WTC11 (cell line): ENCODE measurements around the gene TNPO1. TPM values are rescaled to one million over a fixed set of nuclear protein-coding genes. Genes with fewer than 3 reads are reported as not detected.

ENCODE experiments used
- ATAC-seq: fragments of 200-7000 bp; cut with Tn5 transposase; 2 replicates; pipeline ENCODE4 v1.10.0; 2021; ENCODE audit warnings: mild to moderate bottlenecking, moderate library complexity
- CTCF ChIA-PET: fragments of 300-600 bp; sonication (Branson Sonifier 250); formaldehyde crosslinking; loops from one replicate; lab custom pipeline; 2021; ENCODE audit warnings: antibody characterized with exemption; lab: Charles Lee
- POLR2A ChIA-PET: fragments of 350-600 bp; sonication (Branson Sonifier 250); formaldehyde crosslinking; loops from one replicate; lab custom pipeline; 2021; ENCODE audit warnings: antibody characterized with exemption; lab: Charles Lee
- DNase-seq: peaks from one replicate; pipeline ENCODE4 v3.0.0; 2021; ENCODE audit warnings: low spot score
- H3K27ac Mint-ChIP-seq: 2 replicates; pipeline ENCODE4 v1.8.0; 2021; ENCODE audit warnings: mixed read lengths
- H3K27me3 Mint-ChIP-seq: 2 replicates; pipeline ENCODE4 v1.8.0; 2021; ENCODE audit warnings: low read depth, mild to moderate bottlenecking, moderate library complexity, mixed read lengths
- H3K36me3 Mint-ChIP-seq: 2 replicates; pipeline ENCODE4 v1.8.0; 2021; ENCODE audit warnings: mixed read lengths
- H3K4me1 Mint-ChIP-seq: 2 replicates; pipeline ENCODE4 v1.8.0; 2022; ENCODE audit warnings: mixed read lengths
- H3K4me3 Mint-ChIP-seq: 2 replicates; pipeline ENCODE4 v1.8.0; 2021; ENCODE audit warnings: mild to moderate bottlenecking, moderate library complexity, mixed read lengths
- H3K9me3 Mint-ChIP-seq: 2 replicates; pipeline ENCODE4 v1.8.0; 2021; ENCODE audit warnings: mixed read lengths
- AFF4 ChIP-seq: sonication (generic); formaldehyde crosslinking; IDR thresholded peaks from 2 replicates; pipeline ENCODE4 v1.8.1; 2023; ENCODE audit warnings: mild to moderate bottlenecking, missing genetic modification reagents, borderline replicate concordance
- AR ChIP-seq: fragments of 250-450 bp; sonication (Bioruptor Pico); IDR thresholded peaks from 2 replicates; pipeline ENCODE4 v1.9.0; 2021; ENCODE audit warnings: mild to moderate bottlenecking
- ATF2 ChIP-seq: sonication (generic); formaldehyde crosslinking; IDR thresholded peaks from 2 replicates; pipeline ENCODE4 v1.8.1; 2022; ENCODE audit warnings: low read depth, missing genetic modification reagents, borderline replicate concordance
- ATF3 ChIP-seq: sonication (generic); formaldehyde crosslinking; conservative IDR thresholded peaks from 2 replicates; pipeline ENCODE4 v1.8.1; 2022; ENCODE audit warnings: mild to moderate bottlenecking, missing genetic modification reagents
- GRHL2 ChIP-seq: fragments of 250-450 bp; sonication (Bioruptor Pico); IDR thresholded peaks from 2 replicates; pipeline ENCODE4 v1.8.0; 2022; ENCODE audit warnings: mild to moderate bottlenecking, moderate library complexity; ENCODE audit not compliant: insufficient replicate concordance, severe bottlenecking
- GTF2I ChIP-seq: fragments of 250-450 bp; sonication (Bioruptor Pico); conservative IDR thresholded peaks from 2 replicates; pipeline ENCODE4 v1.4.0; 2021; ENCODE audit warnings: mild to moderate bottlenecking
- MAX ChIP-seq: sonication (generic); formaldehyde crosslinking; IDR thresholded peaks from 2 replicates; pipeline ENCODE4 v1.8.0; 2022; ENCODE audit warnings: mild to moderate bottlenecking, missing genetic modification reagents
- MXD4 ChIP-seq: fragments of 250-450 bp; sonication (Bioruptor Pico); IDR thresholded peaks from 2 replicates; pipeline ENCODE4 v1.8.0; 2021; ENCODE audit warnings: mild to moderate bottlenecking, moderate library complexity, borderline replicate concordance
- MYBL2 ChIP-seq: sonication (generic); formaldehyde crosslinking; IDR thresholded peaks from 2 replicates; pipeline ENCODE4 v1.8.1; 2023; ENCODE audit warnings: mild to moderate bottlenecking, moderate library complexity, missing genetic modification reagents
- NR1H2 ChIP-seq: sonication (generic); formaldehyde crosslinking; IDR thresholded peaks from 2 replicates; pipeline ENCODE4 v1.9.0; 2021; ENCODE audit warnings: mild to moderate bottlenecking, moderate library complexity, missing genetic modification reagents
- OVOL2 ChIP-seq: fragments of 250-450 bp; sonication (Bioruptor Pico); IDR thresholded peaks from 2 replicates; pipeline ENCODE4 v1.9.0; 2021; ENCODE audit warnings: mild to moderate bottlenecking, borderline replicate concordance
- SOX15 ChIP-seq: fragments of 250-450 bp; sonication (Bioruptor Pico); IDR thresholded peaks from 2 replicates; pipeline ENCODE4 v1.9.0; 2021; ENCODE audit warnings: mild to moderate bottlenecking
- STAT6 ChIP-seq: sonication (generic); formaldehyde crosslinking; conservative IDR thresholded peaks from 2 replicates; pipeline ENCODE4 v1.8.1; 2023; ENCODE audit warnings: mild to moderate bottlenecking, low read depth, missing genetic modification reagents, moderate library complexity
- TEAD4 ChIP-seq: sonication (generic); formaldehyde crosslinking; IDR thresholded peaks from 2 replicates; pipeline ENCODE4 v1.8.0; 2022; ENCODE audit warnings: mild to moderate bottlenecking, missing genetic modification reagents
- ZNF232 ChIP-seq: sonication (generic); formaldehyde crosslinking; IDR thresholded peaks from 2 replicates; pipeline ENCODE4 v1.8.0; 2022; ENCODE audit warnings: mild to moderate bottlenecking, missing genetic modification reagents
- ZNF416 ChIP-seq: fragments of 250-450 bp; sonication (Bioruptor Pico); IDR thresholded peaks from 2 replicates; pipeline ENCODE4 v1.9.0; 2021; ENCODE audit warnings: mild to moderate bottlenecking, inconsistent platforms
- ZNF532 ChIP-seq: fragments of 250-450 bp; sonication (Bioruptor Pico); IDR thresholded peaks from 2 replicates; pipeline ENCODE4 v1.9.0; 2021; ENCODE audit warnings: mild to moderate bottlenecking, borderline replicate concordance
- total RNA-seq: library from RNA; stranded (reverse); gene quantifications from 3 replicates; pipeline ENCODE4 v1.2.3, GENCODE V29; 2021

The TNPO1 gene
- total RNA-seq, 1 experiment from 2014 or later: 150 TPM

- Mint-ChIP-seq H3K36me3 (peaks cover 13% of the 10 kb centered on the region), H3K27ac (no peak overlapping the region), H3K4me3 (no peak overlapping the region), H3K9me3 (peaks cover 16% of the 10 kb centered on the region), H3K4me1 (no peaks in the 10 kb centered on the region), H3K27me3 (peaks cover 3% of the 10 kb centered on the region; the same call in 1 of the 2 replicates)
- no peak for ATAC-seq
- ChIA-PET CTCF (no interaction called here), POLR2A (no interaction called here)
- no peak for DNase-seq
- TF ChIP-seq GTF2I (CRISPR knock-in tag): no peak
- no peak for TF ChIP-seq OVOL2 (CRISPR knock-in tag)
- TF ChIP-seq MYBL2 (CRISPR knock-in tag): no peak
- no peak for TF ChIP-seq GRHL2 (CRISPR knock-in tag)
- no peak for TF ChIP-seq NR1H2 (CRISPR knock-in tag)
- no peak for TF ChIP-seq MXD4 (CRISPR knock-in tag)
- no peak for TF ChIP-seq ZNF532
- TF ChIP-seq MAX: no peak
- TF ChIP-seq ATF3 (CRISPR knock-in tag): no peak
- TF ChIP-seq AFF4: no peak
- TF ChIP-seq ATF2: no peak
- no peak for TF ChIP-seq SOX15 (CRISPR knock-in tag)
Observed at GRCh38 chr5:72940082-72940481, 123.6 kb downstream of the TNPO1 start.

- ATAC-seq: no peak
- Mint-ChIP-seq H3K4me1 (no peaks in the 10 kb centered on the region), H3K27me3 (no peaks in the 10 kb centered on the region; the same call in 1 of the 2 replicates), H3K4me3 (no peak overlapping the region), H3K9me3 (no peaks in the 10 kb centered on the region), H3K36me3 (no peaks in the 10 kb centered on the region), H3K27ac (no peak overlapping the region)
- ChIA-PET POLR2A (no interaction called here), CTCF (no interaction called here)
- no peak for DNase-seq
- TF ChIP-seq ZNF416: no peak
- no peak for TF ChIP-seq STAT6 (CRISPR knock-in tag)
- TF ChIP-seq AR (CRISPR knock-in tag): no peak
- TF ChIP-seq TEAD4 (CRISPR knock-in tag): no peak
- TF ChIP-seq GTF2I (CRISPR knock-in tag): no peak
- TF ChIP-seq ZNF232 (CRISPR knock-in tag): no peak
Observed at GRCh38 chr5:72943307-72943706, 126.8 kb downstream of the TNPO1 start.
